ENCODE results near the gene ASB6.
A peak's percentile ranks its signal among the peaks of the same experiment; 100 is the strongest.

The ASB6 gene

GRCh38 chr9:129641750-129642585 lies at the start of gene ASB6:
Gene ASB6, minus strand, starts transcription at chr9:129642151. Its CDS starts 152 bp downstream, at chr9:129641999.
- peak; percentile 60 for TF ChIP-seq CTCF (IDR thresholded peaks at IDR 0.05; ENCODE audit: low read depth, low read length)
- peak within 1 kb of the TSS; percentile 98 to 100 for H3K4me3 ChIP-seq (replicated peaks in 1 of 2; ENCODE audit: low read depth in 2 of 2, low read length in 2 of 2)
- peak; percentile 97 to 99 for DNase-seq (ENCODE audit: low read depth in 2 of 2)

- no peak for TF ChIP-seq CTCF (IDR thresholded peaks at IDR 0.05; ENCODE audit: low read depth, low read length)
- H3K4me3 ChIP-seq (replicated peaks in 1 of 2; ENCODE audit: low read depth in 2 of 2, low read length in 2 of 2): no peak overlapping the region
- DNase-seq (ENCODE audit: low read depth in 2 of 2): no peak
These were observed 46.5 kb upstream of the ASB6 start for GRCh38 chr9:129688285-129689043.

- DNase-seq (ENCODE audit: low read depth in 2 of 2): no peak
- TF ChIP-seq CTCF (IDR thresholded peaks at IDR 0.05; ENCODE audit: low read depth, low read length): no peak
- no peak overlapping the region for H3K4me3 ChIP-seq (replicated peaks in 1 of 2; ENCODE audit: low read depth in 2 of 2, low read length in 2 of 2)
These were observed 45.4 kb upstream of the ASB6 start for GRCh38 chr9:129687391-129687790.

- no peak for DNase-seq (ENCODE audit: low read depth in 2 of 2)
- TF ChIP-seq CTCF (IDR thresholded peaks at IDR 0.05; ENCODE audit: low read depth, low read length): no peak
- no peak overlapping the region for H3K4me3 ChIP-seq (replicated peaks in 1 of 2; ENCODE audit: low read depth in 2 of 2, low read length in 2 of 2)
These were observed 44.8 kb upstream of the ASB6 start for GRCh38 chr9:129686736-129687135.

- no peak for DNase-seq (ENCODE audit: low read depth in 2 of 2)
- no peak for TF ChIP-seq CTCF (IDR thresholded peaks at IDR 0.05; ENCODE audit: low read depth, low read length)
- no peak overlapping the region for H3K4me3 ChIP-seq (replicated peaks in 1 of 2; ENCODE audit: low read depth in 2 of 2, low read length in 2 of 2)
These were observed 43.9 kb upstream of the ASB6 start for GRCh38 chr9:129685933-129686259.

- TF ChIP-seq CTCF (IDR thresholded peaks at IDR 0.05; ENCODE audit: low read depth, low read length): no peak
- DNase-seq (ENCODE audit: low read depth in 2 of 2): peak in 1 of 2 donors; percentile 50
- H3K4me3 ChIP-seq (replicated peaks in 1 of 2; ENCODE audit: low read depth in 2 of 2, low read length in 2 of 2): no peak overlapping the region
These were observed 43.4 kb upstream of the ASB6 start for GRCh38 chr9:129685220-129685932.
